ENCODE data around the gene PTOV1.
"Not testable (repeated sequence)": the region's sequence is repeated elsewhere in the genome, so short reads cannot be mapped to it uniquely, and the experiment has no call there.

Gene PTOV1

DNA sequence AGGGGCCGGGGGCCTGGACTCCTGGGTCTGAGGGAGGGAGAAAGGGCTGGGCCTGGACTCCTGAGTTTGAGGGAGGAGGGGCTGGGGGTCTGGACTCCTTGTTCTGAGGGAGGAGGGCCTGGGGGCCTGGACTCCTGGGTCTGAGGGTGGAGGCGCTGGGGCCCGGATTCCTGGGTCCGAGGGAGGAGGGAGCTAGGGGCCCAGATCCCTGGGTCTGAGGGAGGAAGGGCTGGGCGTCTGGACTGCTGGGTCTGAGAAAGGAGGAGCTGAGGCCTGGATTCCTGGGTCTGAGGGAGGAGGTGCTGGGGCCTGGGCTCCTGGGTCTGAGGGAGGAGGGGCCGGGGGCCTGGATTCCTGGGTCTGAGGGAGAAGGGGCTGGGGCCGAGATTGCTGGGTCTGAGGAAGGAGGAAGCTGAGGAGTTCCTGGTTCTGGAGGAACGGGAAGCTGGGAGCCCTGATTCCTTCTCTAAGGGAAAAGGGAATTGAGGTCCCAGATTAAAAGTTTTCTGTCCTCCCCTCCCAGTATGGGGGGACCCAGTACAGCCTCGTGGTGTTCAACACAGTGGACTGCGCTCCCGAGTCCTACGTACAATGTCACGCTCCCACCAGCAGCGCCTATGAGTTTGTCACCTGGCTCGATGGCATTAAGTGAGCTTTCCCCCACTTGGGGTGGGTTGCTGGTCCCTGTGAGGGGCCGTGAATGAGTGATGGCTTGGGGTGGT, 32.1 kb upstream of the PTOV1 start:
- peaks cover 42% of the 10 kb centered on the region for H3K79me2 ChIP-seq (ENCODE audit: low read length)
- peaks cover 22% of the 10 kb centered on the region for H3K36me3 ChIP-seq (replicated peaks; ENCODE audit: low read depth, low read length)
- peak overlapping the region; percentile 89 for H3K4me3 ChIP-seq (ENCODE audit: low read length)
- peaks cover 12% of the 10 kb centered on the region for H3K4me1 ChIP-seq (ENCODE audit: low read length)
- peak overlapping the region; percentile 82 for H2AFZ ChIP-seq (ENCODE audit: low read depth, low read length)
- TF ChIP-seq CTCF (IDR thresholded peaks at IDR 0.05; ENCODE audit: low read depth, low read length) (no peak), EZH2phosphoT487 (IDR thresholded peaks at IDR 0.05; ENCODE audit: low read depth) (no peak)
- no peaks in the 10 kb centered on the region; the same call in 1 of the 2 replicates for H3K9me3 ChIP-seq (ENCODE audit: insufficient read depth, low read length)
- H3K9ac ChIP-seq (ENCODE audit: low read length), result peak overlapping the region; percentile 91
- peak overlapping the region; percentile 89 for H3K4me2 ChIP-seq (ENCODE audit: low read length)
- H3K27me3 ChIP-seq (ENCODE audit: low read depth, low read length), result no peaks in the 10 kb centered on the region
- peak overlapping the region; percentile 71 for H3K27ac ChIP-seq (ENCODE audit: low read length)
- H4K20me1 ChIP-seq (ENCODE audit: insufficient read depth, low read length), result peaks cover 12% of the 10 kb centered on the region

DNA sequence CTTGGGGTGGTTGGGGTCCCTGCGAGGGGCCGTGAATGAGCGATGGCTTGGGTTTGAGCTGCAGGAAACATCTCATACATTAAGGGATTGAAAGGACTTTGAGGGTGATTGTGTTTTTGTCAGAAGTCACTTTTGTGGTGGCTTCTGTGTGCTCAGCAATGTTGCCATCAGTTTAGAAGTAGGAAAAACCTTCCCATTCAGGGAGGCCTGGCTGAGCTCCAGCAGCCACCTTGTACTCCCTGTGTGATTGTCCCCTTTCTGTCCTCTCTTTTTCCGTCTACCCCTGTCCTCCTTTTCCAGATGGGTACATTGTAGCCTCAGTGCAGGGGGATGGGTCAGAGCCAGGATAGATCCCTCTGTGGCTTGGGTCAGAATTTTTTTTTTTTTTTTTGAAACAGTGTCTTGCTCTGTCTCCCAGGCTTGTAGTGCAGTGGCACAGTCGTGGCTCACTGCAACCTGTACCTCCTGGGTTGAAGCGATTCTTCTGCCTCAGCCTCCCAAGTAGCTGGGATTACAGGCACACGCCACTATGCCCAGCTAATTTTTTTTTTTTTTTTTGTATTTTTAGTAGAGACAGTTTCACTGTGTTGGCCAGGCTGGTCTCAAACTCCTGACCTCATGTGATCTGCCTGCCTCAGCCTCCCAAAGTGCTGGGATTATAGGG, 31.4 kb upstream of the PTOV1 start:
- not testable (repeated sequence) for H2AFZ ChIP-seq (ENCODE audit: low read depth, low read length); H3K27ac ChIP-seq (ENCODE audit: low read length); H3K9me3 ChIP-seq (ENCODE audit: insufficient read depth, low read length); H3K27me3 ChIP-seq (ENCODE audit: low read depth, low read length); H3K4me1 ChIP-seq (ENCODE audit: low read length)
- peaks cover 47% of the 10 kb centered on the region for H3K79me2 ChIP-seq (ENCODE audit: low read length)
- H4K20me1 ChIP-seq (ENCODE audit: insufficient read depth, low read length), result peaks cover 19% of the 10 kb centered on the region
- H3K4me3 ChIP-seq (ENCODE audit: low read length), result peak overlapping the region; percentile 89
- H3K4me2 ChIP-seq (ENCODE audit: low read length), result peak overlapping the region; percentile 89
- H3K36me3 ChIP-seq (replicated peaks; ENCODE audit: low read depth, low read length), result peaks cover 26% of the 10 kb centered on the region
- peak overlapping the region; percentile 91; the same call in 1 of the 2 replicates for H3K9ac ChIP-seq (ENCODE audit: low read length)

GRCh38 chr19:49820125-49820524, 30.8 kb upstream of the PTOV1 start:
- Histone ChIP-seq H2AFZ (ENCODE audit: low read depth, low read length) (no peak overlapping the region), H3K4me1 (ENCODE audit: low read length) (peaks cover 8% of the 10 kb centered on the region), H3K79me2 (ENCODE audit: low read length) (peaks cover 52% of the 10 kb centered on the region), H3K27ac (ENCODE audit: low read length) (no peak overlapping the region), H3K36me3 (replicated peaks; ENCODE audit: low read depth, low read length) (peaks cover 26% of the 10 kb centered on the region), H4K20me1 (ENCODE audit: insufficient read depth, low read length) (peaks cover 23% of the 10 kb centered on the region), H3K9ac (ENCODE audit: low read length) (no peak overlapping the region), H3K4me2 (ENCODE audit: low read length) (no peak overlapping the region), H3K27me3 (ENCODE audit: low read depth, low read length) (no peaks in the 10 kb centered on the region), H3K9me3 (ENCODE audit: insufficient read depth, low read length) (no peaks in the 10 kb centered on the region; the same call in 1 of the 2 replicates), H3K4me3 (ENCODE audit: low read length) (no peak overlapping the region)
- no peak for TF ChIP-seq EZH2phosphoT487 (IDR thresholded peaks at IDR 0.05; ENCODE audit: low read depth)

DNA sequence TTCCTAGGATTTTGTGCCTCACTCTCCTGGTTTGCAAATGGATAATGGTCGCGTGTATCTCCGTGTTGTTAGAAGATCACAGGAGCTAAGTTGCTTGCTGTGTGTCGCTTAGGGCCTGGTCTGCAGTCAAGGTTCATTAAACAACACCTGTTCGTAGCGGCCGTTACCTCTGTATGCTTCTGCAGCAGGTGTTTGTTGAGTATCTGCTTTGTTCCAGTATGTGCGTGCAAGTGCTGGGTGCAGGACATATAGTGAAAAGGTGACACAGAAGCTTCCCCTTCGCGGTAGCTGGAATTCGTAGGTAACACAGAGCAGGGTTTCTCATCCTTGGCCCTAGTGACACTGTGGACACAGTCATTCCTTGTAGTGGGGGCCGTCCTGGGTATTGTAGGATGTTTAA, 27.5 kb upstream of the PTOV1 start:
- peaks cover 26% of the 10 kb centered on the region for H3K36me3 ChIP-seq (replicated peaks; ENCODE audit: low read depth, low read length)
- peaks cover 64% of the 10 kb centered on the region for H3K79me2 ChIP-seq (ENCODE audit: low read length)
- H3K9ac ChIP-seq (ENCODE audit: low read length), result no peak overlapping the region

More for the DNA sequence above, 27.5 kb upstream of the PTOV1 start:
- Histone ChIP-seq H2AFZ (ENCODE audit: low read depth, low read length) (no peak overlapping the region), H3K4me2 (ENCODE audit: low read length) (no peak overlapping the region), H3K4me3 (ENCODE audit: low read length) (no peak overlapping the region), H3K27ac (ENCODE audit: low read length) (no peak overlapping the region), H4K20me1 (ENCODE audit: insufficient read depth, low read length) (peaks cover 40% of the 10 kb centered on the region), H3K9me3 (ENCODE audit: insufficient read depth, low read length) (no peaks in the 10 kb centered on the region; the same call in 1 of the 2 replicates), H3K4me1 (ENCODE audit: low read length) (peaks cover 8% of the 10 kb centered on the region), H3K27me3 (ENCODE audit: low read depth, low read length) (no peaks in the 10 kb centered on the region)
- TF ChIP-seq EZH2phosphoT487 (IDR thresholded peaks at IDR 0.05; ENCODE audit: low read depth) (no peak), CTCF (IDR thresholded peaks at IDR 0.05; ENCODE audit: low read depth, low read length) (no peak)

Measured in OCI-LY3 (cell line).